ENCODE data around the gene INPP1.

Gene INPP1

GRCh38 chr2:190361572-190361971 lies 18.2 kb downstream of the INPP1 start:
- no peak for DNase-seq (ENCODE audit: low read depth)

- DNase-seq (ENCODE audit: low read depth) = no peak
Measured at GRCh38 chr2:190362894-190363293, 19.5 kb downstream of the INPP1 start.

- DNase-seq (ENCODE audit: low read depth) = no peak
Measured at GRCh38 chr2:190365499-190366204, 22.3 kb downstream of the INPP1 start.

- no peak for DNase-seq (ENCODE audit: low read depth)
Measured at GRCh38 chr2:190366248-190366753, 22.9 kb downstream of the INPP1 start.

GRCh38 chr2:190367091-190367490 lies 23.7 kb downstream of the INPP1 start:
- DNase-seq (ENCODE audit: low read depth) = no peak

GRCh38 chr2:190369635-190370034 lies 26.2 kb downstream of the INPP1 start:
- DNase-seq (ENCODE audit: low read depth) = no peak

- no peak for DNase-seq (ENCODE audit: low read depth)
Measured at GRCh38 chr2:190376083-190376482, 32.7 kb downstream of the INPP1 start.

- no peak for DNase-seq (ENCODE audit: low read depth)
Measured at GRCh38 chr2:190376591-190377245, 33.3 kb downstream of the INPP1 start.

GRCh38 chr2:190378880-190379237 lies 35.5 kb downstream of the INPP1 start:
- DNase-seq (ENCODE audit: low read depth) = no peak

- no peak for DNase-seq (ENCODE audit: low read depth)
Measured at GRCh38 chr2:190379249-190379964, 36.0 kb downstream of the INPP1 start.

GRCh38 chr2:190380962-190381412 lies 37.6 kb downstream of the INPP1 start:
- peak; percentile 39 for DNase-seq (ENCODE audit: low read depth)

- no peak for DNase-seq (ENCODE audit: low read depth)
Measured at GRCh38 chr2:190382851-190383250, 39.5 kb downstream of the INPP1 start.

- no peak for DNase-seq (ENCODE audit: low read depth)
Measured at GRCh38 chr2:190387422-190387821, 44.0 kb downstream of the INPP1 start.

- DNase-seq (ENCODE audit: low read depth) = no peak
Measured at GRCh38 chr2:190396271-190396670, 52.9 kb downstream of the INPP1 start.

- no peak for DNase-seq (ENCODE audit: low read depth)
Measured at GRCh38 chr2:190402986-190403603, 59.7 kb downstream of the INPP1 start.

- DNase-seq (ENCODE audit: low read depth) = no peak
Measured at GRCh38 chr2:190404487-190404886, 61.1 kb downstream of the INPP1 start.

- no peak for DNase-seq (ENCODE audit: low read depth)
Measured at GRCh38 chr2:190405070-190405469, 61.7 kb downstream of the INPP1 start.

- DNase-seq (ENCODE audit: low read depth) = no peak
Measured at GRCh38 chr2:190405995-190406394, 62.6 kb downstream of the INPP1 start.

GRCh38 chr2:190406805-190407204 lies 63.4 kb downstream of the INPP1 start:
- no peak for DNase-seq (ENCODE audit: low read depth)

- DNase-seq (ENCODE audit: low read depth) = no peak
Measured at GRCh38 chr2:190407246-190407661, 63.9 kb downstream of the INPP1 start.

- DNase-seq (ENCODE audit: low read depth) = no peak
Measured at GRCh38 chr2:190407662-190408537, 64.5 kb downstream of the INPP1 start, which contains the start of gene MFSD6. TSS of gene MFSD6 (plus strand) at chr2:190408355. CDS start at chr2:190436030, 27,675 bp downstream.

Measured in CMK (cell line).